Measurements from ENCODE around the gene C1QTNF9B. TPM values are rescaled to one million over a fixed set of nuclear protein-coding genes. Genes with fewer than 3 reads are reported as not detected.

The C1QTNF9B gene
- total RNA-seq, result not detected in 2 replicates

GRCh38 chr13:23897452-23897919 lies at the start of gene C1QTNF9B:
Gene C1QTNF9B (minus strand): TSS chr13:23897502.

GRCh38 chr13:23888658-23889614 lies 8.4 kb downstream of the C1QTNF9B start, which contains the start of gene MIPEP:
Gene MIPEP (minus strand): TSS chr13:23889400. CDS start chr13:23889320, 80 bp downstream.

Other genes starting within 250 kb of the C1QTNF9B start
- gene MIPEP, start 8.1 kb downstream of the C1QTNF9B start, total RNA-seq, result 8.9 and 10.8 TPM in 2 replicates